Activated naive CD4-positive, alpha-beta T cell treated with anti-CD3 and anti-CD28 coated beads, Interleukin-2, amount 50 U/mL, for 72 hours (primary cell): Measurements from ENCODE around the gene RAB8A. TPM values are rescaled to one million over a fixed set of nuclear protein-coding genes. Genes with fewer than 3 reads are reported as not detected.
"Not testable (repeated sequence)": the region's sequence is repeated elsewhere in the genome, so short reads cannot be mapped to it uniquely, and the experiment has no call there.

Experiments used
- ATAC-seq, 2 donors: fragments of 150-1000 bp; cut with Tn5 transposase; 2 replicates each; pipeline ENCODE4 v1.10.0; 2021; ENCODE audit warnings: mild to moderate bottlenecking in 2 of 2, moderate library complexity in 2 of 2
- DNase-seq, 2 donors: peaks; one replicate each; pipeline ENCODE4 v3.0.0; 2021 to 2022; ENCODE audit warnings: low spot score in 2 of 2
- H3K27ac Mint-ChIP-seq, 2 donors: one replicate each; pipeline ENCODE4 v1.8.0; 2022; ENCODE audit warnings: mild to moderate bottlenecking in 2 of 2, mixed read lengths in 2 of 2
- H3K36me3 Mint-ChIP-seq, 2 donors: one replicate each; pipeline ENCODE4 v1.8.0; 2022; ENCODE audit warnings: mixed read lengths in 2 of 2
- H3K9me3 Mint-ChIP-seq, 2 donors: one replicate each; pipeline ENCODE4 v1.8.0; 2022; ENCODE audit warnings: mixed read lengths in 2 of 2
- total RNA-seq, 2 donors: library from RNA; stranded (reverse); gene quantifications; one replicate each; pipeline ENCODE4 v1.2.3, GENCODE V29; 2022

Gene RAB8A
- total RNA-seq, 2 donors from 2014 or later = 125 to 155 TPM

DNA sequence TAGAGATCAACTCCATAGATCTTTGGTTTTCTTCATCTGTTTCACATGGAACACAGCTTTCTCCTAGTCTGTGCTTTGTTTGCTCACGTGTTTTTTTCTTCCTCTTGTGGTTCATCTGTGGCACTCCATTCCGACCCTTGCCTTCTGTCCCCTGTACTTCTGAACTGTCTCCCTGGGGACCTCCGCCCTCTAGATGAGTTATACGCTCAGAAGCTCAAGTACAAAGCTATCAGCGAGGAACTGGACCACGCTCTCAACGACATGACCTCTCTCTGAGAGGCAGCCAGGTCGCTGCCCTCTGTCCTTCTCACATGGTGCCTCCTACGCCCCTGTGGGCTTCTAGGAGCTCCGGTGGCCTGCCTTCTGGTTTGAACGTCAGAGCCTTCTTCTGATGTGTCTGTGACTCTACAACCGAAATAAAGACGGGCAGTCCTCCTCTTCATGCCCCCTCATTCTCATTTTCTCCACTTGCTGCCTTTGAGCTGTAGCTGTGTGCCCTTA is 16.6 kb upstream of the RAB8A start:
- Mint-ChIP-seq H3K9me3 (no peaks in the 10 kb centered on the region), H3K27ac (peak overlapping the region; percentile 80 to 84), H3K36me3 (peaks cover 31 to 75% of the 10 kb centered on the region in 2 donors)
- DNase-seq (no peak), ATAC-seq (peak; percentile 76 to 85)

DNA sequence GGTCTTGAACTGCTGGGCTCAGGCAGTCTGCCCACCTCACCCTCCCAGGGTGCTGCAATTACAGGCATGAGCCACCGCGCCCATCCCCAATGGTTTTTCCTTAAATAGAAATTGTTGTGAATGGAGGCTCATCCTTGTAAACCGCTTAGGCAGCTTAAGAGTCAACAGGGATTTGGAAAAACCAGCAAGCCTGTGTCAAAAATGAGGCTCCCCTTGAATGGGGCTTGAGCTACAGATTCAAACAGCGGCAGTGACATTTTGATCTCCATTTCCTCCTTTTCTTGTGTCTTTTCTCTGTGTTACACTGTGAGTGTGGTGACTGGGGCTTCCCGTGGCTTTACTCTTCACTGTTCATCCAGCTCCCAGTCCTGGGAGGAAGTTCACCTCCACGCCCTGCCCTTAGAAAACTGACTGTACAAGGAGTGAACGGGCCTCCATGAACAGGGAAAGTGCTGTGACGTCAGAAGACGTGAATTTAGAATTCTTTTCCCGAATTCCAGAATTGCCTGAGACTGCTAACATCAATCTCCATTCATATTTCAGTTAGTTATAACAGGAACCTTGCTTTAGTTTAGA is 15.3 kb upstream of the RAB8A start:
- peak overlapping the region; percentile 62 to 80 for H3K27ac Mint-ChIP-seq
- H3K36me3 Mint-ChIP-seq = peaks cover 36 to 80% of the 10 kb centered on the region in 2 donors
- ATAC-seq (no peak), DNase-seq (no peak)
- no peaks in the 10 kb centered on the region for H3K9me3 Mint-ChIP-seq

- Mint-ChIP-seq H3K27ac (peak overlapping the region; percentile 71 to 88), H3K9me3 (no peaks in the 10 kb centered on the region), H3K36me3 (peaks cover 31 to 61% of the 10 kb centered on the region in 2 donors)
- ATAC-seq (no peak), DNase-seq (no peak)
Observed at GRCh38 chr19:16098416-16098768, 13.3 kb upstream of the RAB8A start.

DNA sequence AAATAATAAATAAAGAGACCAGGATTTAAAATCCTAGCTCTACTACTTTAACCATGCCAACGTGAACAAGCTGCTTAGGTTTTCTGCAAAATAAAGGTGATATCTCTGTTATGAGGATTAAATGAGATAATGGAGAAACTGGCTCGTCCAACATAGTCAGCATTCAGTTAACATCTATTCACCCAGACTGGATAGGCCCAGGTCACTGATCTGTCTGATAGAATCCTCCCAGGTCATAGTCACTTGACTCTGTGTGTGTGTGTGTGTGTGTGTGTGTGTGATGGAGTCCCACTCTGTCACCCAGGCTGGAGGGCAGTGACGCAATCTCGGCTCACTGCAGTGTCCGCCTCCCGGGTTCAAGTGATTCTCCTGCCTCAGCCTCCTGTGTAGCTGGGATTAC is 12.9 kb upstream of the RAB8A start:
- Mint-ChIP-seq H3K36me3 (peaks cover 28 to 57% of the 10 kb centered on the region in 2 donors), H3K9me3 (no peaks in the 10 kb centered on the region)
- no peak for ATAC-seq

GRCh38 chr19:16099314-16099965 is 12.2 kb upstream of the RAB8A start:
- ATAC-seq, DNase-seq, H3K27ac Mint-ChIP-seq, H3K9me3 Mint-ChIP-seq: not testable (repeated sequence)
- peaks cover 28 to 52% of the 10 kb centered on the region in 2 donors for H3K36me3 Mint-ChIP-seq

More for the DNA sequence above, 12.9 kb upstream of the RAB8A start:
- no peak for DNase-seq
- no peak overlapping the region for H3K27ac Mint-ChIP-seq

GRCh38 chr19:16100524-16100923 is 11.2 kb upstream of the RAB8A start:
- peak overlapping the region in 1 of 2 donors; percentile 29 for H3K27ac Mint-ChIP-seq
- H3K36me3 Mint-ChIP-seq = peaks cover 21 to 41% of the 10 kb centered on the region in 2 donors
- ATAC-seq = no peak

GRCh38 chr19:16104722-16105121 is 7.0 kb upstream of the RAB8A start:
- peak overlapping the region; percentile 44 to 54 for H3K27ac Mint-ChIP-seq
- no peak for ATAC-seq

More at GRCh38 chr19:16100524-16100923, 11.2 kb upstream of the RAB8A start:
- no peak for DNase-seq
- H3K9me3 Mint-ChIP-seq = no peaks in the 10 kb centered on the region

DNA sequence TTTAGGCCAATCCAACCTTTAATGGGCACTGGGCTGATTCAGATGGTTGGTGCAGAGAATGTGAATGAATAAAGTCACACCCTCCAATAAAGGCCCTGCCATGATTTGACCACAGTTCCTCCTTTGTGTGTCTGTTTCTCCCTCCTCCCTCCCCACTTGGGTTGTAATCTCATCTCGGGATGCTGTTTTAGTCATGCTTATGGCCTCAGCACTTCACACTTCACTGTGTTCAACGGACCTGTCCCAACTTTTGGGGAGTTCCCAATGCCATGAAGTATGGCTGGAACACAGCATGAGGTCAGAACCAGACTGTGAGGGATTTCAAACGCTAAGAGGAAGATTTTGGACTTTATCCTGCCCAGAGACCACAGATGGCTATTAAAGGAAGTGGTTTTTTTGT is 5.6 kb upstream of the RAB8A start:
- DNase-seq (no peak), ATAC-seq (peak; percentile 17 to 69)
- H3K36me3 Mint-ChIP-seq = peaks cover 3 to 4% of the 10 kb centered on the region in 2 donors
- H3K9me3 Mint-ChIP-seq = no peaks in the 10 kb centered on the region
- peak overlapping the region in 1 of 2 donors; percentile 46 for H3K27ac Mint-ChIP-seq

More at GRCh38 chr19:16104722-16105121, 7.0 kb upstream of the RAB8A start:
- H3K9me3 Mint-ChIP-seq = no peaks in the 10 kb centered on the region
- no peak for DNase-seq
- H3K36me3 Mint-ChIP-seq = peaks cover 7 to 9% of the 10 kb centered on the region in 2 donors

DNA sequence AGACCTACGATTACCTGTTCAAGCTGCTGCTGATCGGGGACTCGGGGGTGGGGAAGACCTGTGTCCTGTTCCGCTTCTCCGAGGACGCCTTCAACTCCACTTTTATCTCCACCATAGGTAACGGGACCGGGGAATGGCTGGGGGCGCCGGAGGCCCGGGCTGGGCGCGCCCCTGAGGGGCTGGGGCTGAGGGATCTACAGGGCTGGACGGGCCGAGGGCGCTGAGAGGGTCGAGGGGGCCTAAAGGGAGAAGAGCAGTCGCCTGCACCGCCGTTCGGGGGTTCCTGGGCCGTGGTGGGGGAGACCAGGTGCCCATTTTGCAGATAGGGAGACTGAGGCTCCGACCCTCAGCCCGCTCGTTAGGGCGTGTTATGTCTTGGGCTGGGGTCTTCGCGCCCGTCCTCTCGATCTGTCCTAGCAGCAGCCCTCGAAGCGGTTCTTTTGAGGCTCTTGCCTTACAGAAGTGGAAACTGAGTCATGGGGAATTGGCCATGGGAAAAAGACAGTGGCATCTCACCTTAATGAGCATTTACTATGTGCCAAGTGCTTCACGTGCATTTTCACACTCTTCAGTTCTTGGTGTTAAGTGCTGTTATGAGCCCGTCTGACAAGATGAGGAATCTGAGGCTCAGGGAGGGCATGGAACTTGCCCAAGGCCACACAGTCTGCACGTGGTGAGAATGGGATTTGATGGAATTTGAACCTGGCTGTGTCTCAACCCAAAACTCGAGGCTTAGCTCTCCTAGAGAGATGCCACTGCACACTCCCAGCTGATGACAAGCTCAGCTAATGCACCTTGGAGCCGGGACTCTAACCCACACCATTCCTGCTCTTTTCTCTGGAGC is 442 bp downstream of the RAB8A start:
- ATAC-seq (no peak), DNase-seq (no peak)
- peak overlapping the region; percentile 97 to 99 for H3K27ac Mint-ChIP-seq
- peaks cover 12 to 19% of the 10 kb centered on the region in 2 donors for H3K36me3 Mint-ChIP-seq
- H3K9me3 Mint-ChIP-seq = no peaks in the 10 kb centered on the region

DNA sequence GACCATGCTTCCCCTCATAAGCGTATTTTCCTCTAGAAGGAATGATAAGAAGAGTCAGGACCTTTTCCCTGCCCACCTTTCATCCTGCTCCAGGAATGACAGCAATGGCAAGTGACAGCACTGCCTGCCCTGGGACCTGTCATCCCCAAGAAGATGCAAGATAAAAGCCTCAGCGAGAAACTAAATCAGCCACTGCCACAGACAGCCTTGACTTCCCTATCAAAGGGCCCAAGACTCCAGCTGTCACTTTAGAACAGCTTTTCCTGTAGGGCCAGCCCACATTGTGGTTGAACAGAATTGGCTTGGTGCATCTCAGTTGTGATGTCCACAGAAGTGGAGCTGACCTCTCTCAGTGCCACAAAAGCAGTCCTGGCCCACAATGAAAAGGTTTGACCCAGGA is 1.1 kb downstream of the RAB8A start:
- Mint-ChIP-seq H3K9me3 (no peaks in the 10 kb centered on the region), H3K27ac (peak overlapping the region; percentile 97 to 99), H3K36me3 (peaks cover 12 to 19% of the 10 kb centered on the region in 2 donors)
- ATAC-seq = no peak
- no peak for DNase-seq

GRCh38 chr19:16113727-16114126 is 2.0 kb downstream of the RAB8A start:
- peaks cover 12 to 19% of the 10 kb centered on the region in 2 donors for H3K36me3 Mint-ChIP-seq
- H3K27ac Mint-ChIP-seq = peak overlapping the region in 1 of 2 donors; percentile 44
- DNase-seq = no peak
- ATAC-seq = no peak
- no peaks in the 10 kb centered on the region for H3K9me3 Mint-ChIP-seq

GRCh38 chr19:16115301-16116039 is 3.8 kb downstream of the RAB8A start:
- Mint-ChIP-seq H3K27ac (peak overlapping the region; percentile 38 to 93), H3K36me3 (peaks cover 22 to 27% of the 10 kb centered on the region in 2 donors), H3K9me3 (no peaks in the 10 kb centered on the region)
- DNase-seq (no peak), ATAC-seq (no peak)

GRCh38 chr19:16116067-16116466 is 4.4 kb downstream of the RAB8A start:
- H3K27ac Mint-ChIP-seq = peak overlapping the region; percentile 38 to 93
- H3K36me3 Mint-ChIP-seq = peaks cover 22 to 27% of the 10 kb centered on the region in 2 donors
- ATAC-seq (no peak), DNase-seq (no peak)
- no peaks in the 10 kb centered on the region for H3K9me3 Mint-ChIP-seq

GRCh38 chr19:16117594-16118033 is 5.9 kb downstream of the RAB8A start:
- H3K9me3 Mint-ChIP-seq = no peaks in the 10 kb centered on the region
- peaks cover 12 to 15% of the 10 kb centered on the region in 2 donors for H3K36me3 Mint-ChIP-seq
- peak overlapping the region; percentile 73 to 91 for H3K27ac Mint-ChIP-seq
- no peak for DNase-seq
- ATAC-seq = no peak

DNA sequence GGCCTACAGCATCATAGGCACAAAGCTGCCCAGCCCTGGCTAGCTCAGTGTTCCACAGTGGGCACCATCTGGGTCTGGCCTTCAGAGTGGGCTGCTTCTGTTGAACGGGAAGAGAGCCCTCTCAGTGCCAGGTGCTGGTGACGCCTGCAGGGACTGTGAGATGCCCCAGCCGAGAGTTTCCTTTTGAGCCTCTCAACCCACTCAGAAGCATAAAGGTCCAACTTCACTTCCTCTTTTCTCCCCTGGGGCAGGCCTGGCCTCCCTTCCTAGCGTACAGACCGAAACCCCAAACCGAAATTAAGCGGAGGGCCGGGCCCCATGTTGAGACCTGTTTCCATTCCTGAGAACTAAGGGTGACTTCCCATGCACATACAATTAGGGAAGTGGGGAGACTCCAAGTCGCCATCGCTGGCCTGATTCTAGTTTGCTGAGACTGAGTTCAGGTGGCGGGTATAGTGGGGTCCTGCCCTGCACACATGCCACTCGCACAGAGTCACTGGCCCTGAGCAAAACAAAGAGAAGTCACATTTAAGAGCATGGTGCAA is 6.9 kb downstream of the RAB8A start:
- DNase-seq (peak; percentile 34 to 73), ATAC-seq (peak; percentile 70 to 80)
- Mint-ChIP-seq H3K27ac (peak overlapping the region; percentile 60 to 91), H3K36me3 (peaks cover 9 to 14% of the 10 kb centered on the region in 2 donors), H3K9me3 (no peaks in the 10 kb centered on the region)
